ENCODE measurements around the gene SLC7A7. TPM values are rescaled to one million over a fixed set of nuclear protein-coding genes. Genes with fewer than 3 reads are reported as not detected.

The SLC7A7 gene
- total and polyA plus RNA-seq, 2 of the 13 experiments (the other 11 are each of a cell fraction or from before 2014, with no cell fraction given) = 0.13 to 0.63 TPM

GRCh38 chr14:22769369-22769768 is 45.9 kb downstream of the SLC7A7 start (continued):
- TF ChIP-seq MNT (IDR thresholded peaks at IDR 0.05) (no peak), EP300 (IDR thresholded peaks at IDR 0.05; ENCODE audit: low read depth in 2 of 2, low read length in 2 of 2) (no peak), EP300 (CRISPR knock-in tag; IDR thresholded peaks at IDR 0.05; ENCODE audit: borderline replicate concordance) (no peak)

GRCh38 chr14:22768947-22769346 is 46.3 kb downstream of the SLC7A7 start:
- intact Hi-C loops (cut with micrococcal nuclease; ENCODE audit: unreplicated experiment) = loop anchor here (5.0 kb wide), 4 partner anchors 57 to 1563 kb away; partner anchors contain the start of gene LRP10
- in situ Hi-C loops (cut with HindIII; ENCODE audit: extremely low pct_ligation_motif_present, low pct_unique_long_range_greater_than_20kb) = no loop called here

More at GRCh38 chr14:22768947-22769346, 46.3 kb downstream of the SLC7A7 start:
- Histone ChIP-seq H4K20me1 (ENCODE audit: insufficient read depth, low read length) (no peaks in the 10 kb centered on the region), H3K27me3 (ENCODE audit: control insufficient read depth in 1 of 2, insufficient read depth in 2 of 2, low read length in 2 of 2) (no peaks in the 10 kb centered on the region; a peak in 1 of 5 replicates), H3K79me2 (ENCODE audit: insufficient read depth, low read length) (peaks cover 23% of the 10 kb centered on the region), H3K9me3 (ENCODE audit: low read length) (no peaks in the 10 kb centered on the region), H3K4me2 (ENCODE audit: low read depth, low read length) (no peak overlapping the region), H3K27ac (ENCODE audit: extremely low read length, insufficient read depth, low read length) (no peak overlapping the region), H3K36me3 (replicated peaks in 1 of 2; ENCODE audit: control insufficient read depth in 1 of 2, insufficient read depth in 2 of 2, low read length in 2 of 2) (peaks cover 32 to 41% of the 10 kb centered on the region in 2 experiments), H3K9ac (ENCODE audit: insufficient read depth, low read depth, low read length) (no peak overlapping the region), H3K4me3 (replicated peaks in 1 of 3; ENCODE audit: insufficient read depth in 1 of 3, low read depth in 2 of 3, low read length in 3 of 3) (no peak overlapping the region), H3K4me1 (ENCODE audit: insufficient read depth, low read length) (peaks cover 34% of the 10 kb centered on the region), H2AFZ (ENCODE audit: low read length) (no peak overlapping the region)
- BruUV-seq (replicated peaks) = no TSS peak
- no peak for FAIRE-seq
- no peak for DNase-seq (ENCODE audit: low spot score)
- TF ChIP-seq TEF (CRISPR knock-in tag; IDR thresholded peaks at IDR 0.05) = no peak
- no peak for TF ChIP-seq ZNF30 (CRISPR knock-in tag; IDR thresholded peaks at IDR 0.05)
- 0 out of 2 replicates have a peak, but pooled peaks have one; percentile 12 for TF ChIP-seq CEBPG (CRISPR knock-in tag; IDR thresholded peaks at IDR 0.05)
- no peak for TF ChIP-seq RFX3 (CRISPR knock-in tag; IDR thresholded peaks at IDR 0.05)
- TF ChIP-seq CEBPB (IDR thresholded peaks at IDR 0.05; ENCODE audit: borderline replicate concordance, low read depth, low read length) = peak; percentile 65; the same call in 1 of the 2 replicates
- TF ChIP-seq FOXA1 (IDR thresholded peaks at IDR 0.05) = 0 out of 2 replicates have a peak, but pooled peaks have one; percentile 17
- TF ChIP-seq FOXA1 (CRISPR knock-in tag; IDR thresholded peaks at IDR 0.05) = no peak
- ChIA-PET CTCF (ENCODE audit: low intra/inter-chr PET ratio, low total read pairs) (no interaction called here), POLR2A (no interaction called here)
- WGBS (ENCODE audit: low lambda C conversion rate) = 97% methylated on average over 4 of the region's 4 CpGs
- no peak for ATAC-seq

All from HepG2 (cell line).